ENCODE measurements around the gene CBX1. TPM values are rescaled to one million over a fixed set of nuclear protein-coding genes. Genes with fewer than 3 reads are reported as not detected.

The CBX1 gene
- total and polyA plus RNA-seq, 2 of the 13 experiments (the other 11 are each of a cell fraction or from before 2014, with no cell fraction given), result 17.8 to 108 TPM

DNA sequence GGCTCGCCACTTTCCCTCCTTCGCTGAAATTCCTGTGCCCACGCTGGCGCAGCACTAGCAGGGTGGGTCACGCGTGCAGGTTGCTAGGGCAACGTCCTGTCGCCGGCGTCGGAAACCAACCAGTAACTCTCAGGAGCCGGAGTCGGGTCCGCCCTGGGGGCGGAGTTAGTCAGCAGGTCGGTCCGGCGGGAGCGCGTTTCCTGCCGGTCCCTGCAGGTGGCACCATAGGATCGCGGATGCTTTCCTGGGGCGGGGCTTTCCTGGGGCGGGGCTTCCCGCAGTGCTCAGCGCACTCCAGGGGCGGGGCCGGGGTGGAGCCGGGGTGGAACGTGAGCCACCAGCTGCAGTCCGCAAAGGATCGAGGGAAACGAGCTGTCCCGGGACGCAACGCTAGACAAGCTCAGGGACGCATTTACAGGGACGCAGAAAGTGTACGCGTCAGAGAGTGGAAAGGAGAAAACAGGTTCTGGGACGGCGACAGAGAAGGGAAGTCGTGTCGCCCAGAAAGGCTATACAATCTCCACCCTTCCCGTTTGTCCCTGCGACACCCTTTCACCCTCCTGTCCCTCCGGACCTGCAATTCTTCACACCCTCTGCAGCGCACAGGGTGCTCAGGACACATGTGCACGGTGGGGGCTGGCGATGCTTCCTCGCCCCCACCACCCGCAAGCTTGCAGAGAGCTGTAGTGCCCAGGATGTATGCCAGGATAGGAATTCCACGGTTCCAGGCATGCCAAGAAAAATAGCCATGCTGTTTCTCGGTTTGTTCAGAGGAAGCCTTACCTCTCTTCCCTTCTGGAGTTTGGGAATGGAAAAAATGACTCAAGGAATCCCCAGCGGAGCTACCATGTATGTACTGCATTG is 76.0 kb downstream of the CBX1 start (continued):
- TF ChIP-seq ZGPAT (CRISPR knock-in tag; IDR thresholded peaks at IDR 0.05), result peak; percentile 37; the same call in 1 of the 2 replicates
- TF ChIP-seq, protein P1, sequence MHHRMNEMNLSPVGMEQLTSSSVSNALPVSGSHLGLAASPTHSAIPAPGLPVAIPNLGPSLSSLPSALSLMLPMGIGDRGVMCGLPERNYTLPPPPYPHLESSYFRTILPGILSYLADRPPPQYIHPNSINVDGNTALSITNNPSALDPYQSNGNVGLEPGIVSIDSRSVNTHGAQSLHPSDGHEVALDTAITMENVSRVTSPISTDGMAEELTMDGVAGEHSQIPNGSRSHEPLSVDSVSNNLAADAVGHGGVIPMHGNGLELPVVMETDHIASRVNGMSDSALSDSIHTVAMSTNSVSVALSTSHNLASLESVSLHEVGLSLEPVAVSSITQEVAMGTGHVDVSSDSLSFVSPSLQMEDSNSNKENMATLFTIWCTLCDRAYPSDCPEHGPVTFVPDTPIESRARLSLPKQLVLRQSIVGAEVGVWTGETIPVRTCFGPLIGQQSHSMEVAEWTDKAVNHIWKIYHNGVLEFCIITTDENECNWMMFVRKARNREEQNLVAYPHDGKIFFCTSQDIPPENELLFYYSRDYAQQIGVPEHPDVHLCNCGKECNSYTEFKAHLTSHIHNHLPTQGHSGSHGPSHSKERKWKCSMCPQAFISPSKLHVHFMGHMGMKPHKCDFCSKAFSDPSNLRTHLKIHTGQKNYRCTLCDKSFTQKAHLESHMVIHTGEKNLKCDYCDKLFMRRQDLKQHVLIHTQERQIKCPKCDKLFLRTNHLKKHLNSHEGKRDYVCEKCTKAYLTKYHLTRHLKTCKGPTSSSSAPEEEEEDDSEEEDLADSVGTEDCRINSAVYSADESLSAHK (CRISPR knock-in tag; IDR thresholded peaks at IDR 0.05; ENCODE audit: borderline replicate concordance), result no peak
- TF ChIP-seq CAMTA2 (CRISPR knock-in tag; IDR thresholded peaks at IDR 0.05; ENCODE audit: borderline replicate concordance), result no peak
- TF ChIP-seq SMAD9 (CRISPR knock-in tag; IDR thresholded peaks at IDR 0.05), result no peak
- no peak for TF ChIP-seq ZBTB21 (CRISPR knock-in tag; IDR thresholded peaks at IDR 0.05)
- no peak for TF ChIP-seq MAFK (conservative IDR thresholded peaks at IDR 0.05 in 1 of 2, IDR thresholded peaks at IDR 0.05 in 1 of 2; ENCODE audit: low read length in 2 of 2)
- TF ChIP-seq ZNF34 (CRISPR knock-in tag; IDR thresholded peaks at IDR 0.05; ENCODE audit: borderline replicate concordance), result peak; percentile 40; the same call in 1 of the 2 replicates
- TF ChIP-seq, protein P2, sequence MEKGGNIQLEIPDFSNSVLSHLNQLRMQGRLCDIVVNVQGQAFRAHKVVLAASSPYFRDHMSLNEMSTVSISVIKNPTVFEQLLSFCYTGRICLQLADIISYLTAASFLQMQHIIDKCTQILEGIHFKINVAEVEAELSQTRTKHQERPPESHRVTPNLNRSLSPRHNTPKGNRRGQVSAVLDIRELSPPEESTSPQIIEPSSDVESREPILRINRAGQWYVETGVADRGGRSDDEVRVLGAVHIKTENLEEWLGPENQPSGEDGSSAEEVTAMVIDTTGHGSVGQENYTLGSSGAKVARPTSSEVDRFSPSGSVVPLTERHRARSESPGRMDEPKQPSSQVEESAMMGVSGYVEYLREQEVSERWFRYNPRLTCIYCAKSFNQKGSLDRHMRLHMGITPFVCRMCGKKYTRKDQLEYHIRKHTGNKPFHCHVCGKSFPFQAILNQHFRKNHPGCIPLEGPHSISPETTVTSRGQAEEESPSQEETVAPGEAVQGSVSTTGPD (CRISPR knock-in tag; IDR thresholded peaks at IDR 0.05), result no peak
- TF ChIP-seq, protein P3, sequence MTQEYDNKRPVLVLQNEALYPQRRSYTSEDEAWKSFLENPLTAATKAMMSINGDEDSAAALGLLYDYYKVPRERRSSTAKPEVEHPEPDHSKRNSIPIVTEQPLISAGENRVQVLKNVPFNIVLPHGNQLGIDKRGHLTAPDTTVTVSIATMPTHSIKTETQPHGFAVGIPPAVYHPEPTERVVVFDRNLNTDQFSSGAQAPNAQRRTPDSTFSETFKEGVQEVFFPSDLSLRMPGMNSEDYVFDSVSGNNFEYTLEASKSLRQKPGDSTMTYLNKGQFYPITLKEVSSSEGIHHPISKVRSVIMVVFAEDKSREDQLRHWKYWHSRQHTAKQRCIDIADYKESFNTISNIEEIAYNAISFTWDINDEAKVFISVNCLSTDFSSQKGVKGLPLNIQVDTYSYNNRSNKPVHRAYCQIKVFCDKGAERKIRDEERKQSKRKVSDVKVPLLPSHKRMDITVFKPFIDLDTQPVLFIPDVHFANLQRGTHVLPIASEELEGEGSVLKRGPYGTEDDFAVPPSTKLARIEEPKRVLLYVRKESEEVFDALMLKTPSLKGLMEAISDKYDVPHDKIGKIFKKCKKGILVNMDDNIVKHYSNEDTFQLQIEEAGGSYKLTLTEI (CRISPR knock-in tag; conservative IDR thresholded peaks at IDR 0.05), result no peak
- TF ChIP-seq, protein P4, sequence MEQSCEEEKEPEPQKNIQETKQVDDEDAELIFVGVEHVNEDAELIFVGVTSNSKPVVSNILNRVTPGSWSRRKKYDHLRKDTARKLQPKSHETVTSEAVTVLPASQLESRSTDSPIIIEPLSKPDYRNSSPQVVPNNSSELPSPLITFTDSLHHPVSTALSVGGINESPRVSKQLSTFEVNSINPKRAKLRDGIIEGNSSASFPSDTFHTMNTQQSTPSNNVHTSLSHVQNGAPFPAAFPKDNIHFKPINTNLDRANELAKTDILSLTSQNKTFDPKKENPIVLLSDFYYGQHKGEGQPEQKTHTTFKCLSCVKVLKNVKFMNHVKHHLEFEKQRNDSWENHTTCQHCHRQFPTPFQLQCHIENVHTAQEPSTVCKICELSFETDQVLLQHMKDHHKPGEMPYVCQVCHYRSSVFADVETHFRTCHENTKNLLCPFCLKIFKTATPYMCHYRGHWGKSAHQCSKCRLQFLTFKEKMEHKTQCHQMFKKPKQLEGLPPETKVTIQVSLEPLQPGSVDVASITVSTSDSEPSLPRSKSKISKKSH (CRISPR knock-in tag; IDR thresholded peaks at IDR 0.05; ENCODE audit: borderline replicate concordance), result no peak; the same call in 1 of the 2 replicates
- TF ChIP-seq SP5 (CRISPR knock-in tag; IDR thresholded peaks at IDR 0.05; ENCODE audit: borderline replicate concordance, low read depth), result peak; percentile 81
- TF ChIP-seq MZF1 (CRISPR knock-in tag; IDR thresholded peaks at IDR 0.05; ENCODE audit: borderline replicate concordance), result no peak
- no peak for TF ChIP-seq HMGA1 (CRISPR knock-in tag; conservative IDR thresholded peaks at IDR 0.05)
- no peak for TF ChIP-seq HNRNPK (IDR thresholded peaks at IDR 0.05; ENCODE audit: low read depth, low read length, poor library complexity, severe bottlenecking)
- TF ChIP-seq SPEN (CRISPR knock-in tag; IDR thresholded peaks at IDR 0.05; ENCODE audit: low read depth), result no peak; the same call in 1 of the 2 replicates
- no peak for TF ChIP-seq ZIK1 (CRISPR knock-in tag; IDR thresholded peaks at IDR 0.05; ENCODE audit: borderline replicate concordance, low read depth)
- TF ChIP-seq MTA3 (CRISPR knock-in tag; IDR thresholded peaks at IDR 0.05), result no peak
- TF ChIP-seq ZNF569 (CRISPR knock-in tag; IDR thresholded peaks at IDR 0.05; ENCODE audit: borderline replicate concordance), result no peak
- TF ChIP-seq SALL1 (CRISPR knock-in tag; IDR thresholded peaks at IDR 0.05), result 0 out of 2 replicates have a peak, but pooled peaks have one; percentile 33
- TF ChIP-seq ZNF879 (CRISPR knock-in tag; IDR thresholded peaks at IDR 0.05), result no peak
